BLaER1 (cell line): ENCODE data around the gene TRIM67.
A peak's percentile ranks its signal among the peaks of the same experiment; 100 is the strongest.

Source experiments
- H3K27ac ChIP-seq: shearing (Covaris generic); formaldehyde crosslinking; 2 replicates; pipeline ENCODE4 v1.8.1; 2022
- H3K27me3 ChIP-seq: shearing (Covaris generic); formaldehyde crosslinking; 2 replicates; pipeline ENCODE4 v1.8.1; 2022
- H3K36me3 ChIP-seq: shearing (Covaris generic); formaldehyde crosslinking; 2 replicates; pipeline ENCODE4 v1.8.1; 2022
- H3K4me1 ChIP-seq: shearing (Covaris generic); formaldehyde crosslinking; 2 replicates; pipeline ENCODE4 v1.8.1; 2022
- H3K4me2 ChIP-seq: shearing (Covaris generic); formaldehyde crosslinking; 2 replicates; pipeline ENCODE4 v1.8.1; 2022
- H3K4me3 ChIP-seq: shearing (Covaris generic); formaldehyde crosslinking; 2 replicates; pipeline ENCODE4 v1.8.1; 2022
- H3K9ac ChIP-seq: shearing (Covaris generic); formaldehyde crosslinking; 2 replicates; pipeline ENCODE4 v1.8.1; 2022
- H3K9me3 ChIP-seq: shearing (Covaris generic); formaldehyde crosslinking; 2 replicates; pipeline ENCODE4 v1.8.1; 2022
- H4K20me1 ChIP-seq: shearing (Covaris generic); formaldehyde crosslinking; 2 replicates; pipeline ENCODE4 v1.8.1; 2022
- Cebpa-rat ChIP-seq: shearing (Covaris generic); IDR thresholded peaks from 2 replicates; pipeline ENCODE4 v1.8.1; 2022

The TRIM67 gene

DNA sequence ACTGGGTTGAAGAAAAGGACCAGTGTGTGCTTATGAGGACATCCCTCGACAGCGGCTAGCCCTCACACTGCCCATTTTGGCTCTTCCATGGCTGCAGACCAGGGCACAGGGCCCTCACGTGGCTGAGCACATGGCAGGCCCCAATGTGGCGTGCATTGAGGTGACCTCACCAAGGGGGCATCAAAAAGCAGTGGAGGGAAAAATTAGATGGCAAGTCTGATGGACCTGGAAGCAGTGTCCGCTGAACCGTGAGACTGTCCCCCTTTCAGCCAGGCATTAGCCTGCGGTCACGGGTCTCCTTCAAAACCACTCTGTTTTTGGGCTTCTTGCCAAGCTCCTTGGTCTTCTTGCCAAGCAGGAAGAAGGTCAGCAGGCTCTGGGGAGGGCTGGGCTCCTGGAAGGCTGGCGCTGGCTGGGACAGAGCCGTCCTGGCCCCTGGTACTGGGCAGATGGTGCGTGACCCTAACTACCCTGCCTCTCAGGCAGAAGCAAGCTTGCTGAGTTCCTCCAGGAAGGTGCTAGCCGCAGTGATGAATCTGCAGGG is 30.8 kb downstream of the TRIM67 start:
- Histone ChIP-seq H3K4me2 (peak overlapping the region; percentile 43), H3K9ac (no peak overlapping the region), H3K36me3 (no peaks in the 10 kb centered on the region), H4K20me1 (no peaks in the 10 kb centered on the region), H3K9me3 (peaks cover 5% of the 10 kb centered on the region), H3K27me3 (no peaks in the 10 kb centered on the region), H3K4me3 (no peak overlapping the region), H3K27ac (no peak overlapping the region), H3K4me1 (peaks cover 34% of the 10 kb centered on the region)
- no peak for TF ChIP-seq Cebpa-rat

GRCh38 chr1:231193710-231194340 is 32.0 kb downstream of the TRIM67 start:
- H3K4me2 ChIP-seq: no peak overlapping the region
- no peaks in the 10 kb centered on the region for H4K20me1 ChIP-seq
- no peak for TF ChIP-seq Cebpa-rat
- H3K4me3 ChIP-seq: no peak overlapping the region
- no peaks in the 10 kb centered on the region for H3K27me3 ChIP-seq
- H3K4me1 ChIP-seq: peaks cover 34% of the 10 kb centered on the region
- H3K9me3 ChIP-seq: peaks cover 5% of the 10 kb centered on the region
- no peaks in the 10 kb centered on the region for H3K36me3 ChIP-seq
- H3K9ac ChIP-seq: no peak overlapping the region
- H3K27ac ChIP-seq: no peak overlapping the region

GRCh38 chr1:231194476-231194842 is 32.6 kb downstream of the TRIM67 start:
- H3K4me2 ChIP-seq: no peak overlapping the region
- H3K27me3 ChIP-seq: no peaks in the 10 kb centered on the region
- H3K36me3 ChIP-seq: no peaks in the 10 kb centered on the region
- no peak overlapping the region for H3K9ac ChIP-seq
- peaks cover 4% of the 10 kb centered on the region for H3K9me3 ChIP-seq
- no peak overlapping the region for H3K4me3 ChIP-seq
- no peak for TF ChIP-seq Cebpa-rat
- no peaks in the 10 kb centered on the region for H4K20me1 ChIP-seq
- peaks cover 34% of the 10 kb centered on the region for H3K4me1 ChIP-seq
- no peak overlapping the region for H3K27ac ChIP-seq

GRCh38 chr1:231194843-231195516 is 33.1 kb downstream of the TRIM67 start:
- peak overlapping the region; percentile 51 for H3K4me2 ChIP-seq
- H3K36me3 ChIP-seq: no peaks in the 10 kb centered on the region
- H3K4me1 ChIP-seq: peaks cover 34% of the 10 kb centered on the region
- H3K27me3 ChIP-seq: no peaks in the 10 kb centered on the region
- no peak overlapping the region for H3K27ac ChIP-seq
- H3K9me3 ChIP-seq: no peaks in the 10 kb centered on the region
- TF ChIP-seq Cebpa-rat: no peak
- H4K20me1 ChIP-seq: no peaks in the 10 kb centered on the region
- no peak overlapping the region for H3K4me3 ChIP-seq
- H3K9ac ChIP-seq: no peak overlapping the region

DNA sequence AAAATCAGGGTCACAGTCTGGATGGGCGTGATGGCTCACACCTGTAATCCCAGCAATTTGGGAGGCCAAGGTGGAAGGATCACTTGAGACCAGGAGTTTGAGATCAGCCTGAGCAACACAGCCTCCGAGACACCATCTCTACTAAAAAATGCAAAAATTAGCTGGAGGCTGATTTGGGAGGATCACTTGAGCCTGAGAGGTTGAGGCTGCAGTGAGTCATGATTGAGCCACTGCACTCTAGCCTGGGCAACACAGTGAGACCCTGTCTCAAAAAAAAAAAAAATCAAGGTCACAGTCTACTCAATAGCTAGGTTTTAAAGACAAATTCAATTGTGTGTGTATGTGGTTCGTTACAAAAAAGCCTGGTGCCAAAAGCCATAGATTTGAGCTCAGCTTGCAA is 34.4 kb downstream of the TRIM67 start:
- Histone ChIP-seq H3K36me3 (no peaks in the 10 kb centered on the region), H3K4me3 (no peak overlapping the region), H3K27me3 (no peaks in the 10 kb centered on the region), H3K9me3 (no peaks in the 10 kb centered on the region), H3K9ac (no peak overlapping the region), H3K4me2 (peak overlapping the region; percentile 51; the same call in 1 of the 2 replicates), H3K27ac (no peak overlapping the region), H3K4me1 (peaks cover 34% of the 10 kb centered on the region), H4K20me1 (no peaks in the 10 kb centered on the region)
- no peak for TF ChIP-seq Cebpa-rat

DNA sequence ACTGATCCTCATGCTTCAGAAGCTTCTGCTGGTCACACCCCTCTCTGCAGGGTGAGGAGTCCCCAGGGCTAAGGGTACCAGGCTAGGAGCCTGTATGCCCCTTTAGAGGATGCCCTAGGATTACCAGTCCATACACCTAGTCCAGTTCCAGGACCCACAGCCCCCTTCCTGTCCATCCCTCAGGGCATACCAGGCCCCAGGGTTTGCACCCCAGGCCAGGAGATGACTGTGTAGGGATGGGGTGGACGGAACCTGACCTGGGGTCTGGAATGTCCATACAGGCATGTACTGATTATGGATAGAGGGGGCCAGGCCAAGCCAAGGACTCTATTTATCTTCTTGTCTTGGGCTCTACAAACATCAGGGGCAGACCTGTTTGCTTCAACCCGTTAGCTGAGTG is 34.9 kb downstream of the TRIM67 start:
- H3K9me3 ChIP-seq: no peaks in the 10 kb centered on the region
- H3K4me2 ChIP-seq: no peak overlapping the region
- no peak overlapping the region for H3K4me3 ChIP-seq
- H3K27ac ChIP-seq: no peak overlapping the region
- peaks cover 38% of the 10 kb centered on the region for H3K4me1 ChIP-seq
- no peaks in the 10 kb centered on the region for H3K36me3 ChIP-seq
- H4K20me1 ChIP-seq: no peaks in the 10 kb centered on the region
- TF ChIP-seq Cebpa-rat: no peak
- no peaks in the 10 kb centered on the region for H3K27me3 ChIP-seq
- no peak overlapping the region for H3K9ac ChIP-seq

DNA sequence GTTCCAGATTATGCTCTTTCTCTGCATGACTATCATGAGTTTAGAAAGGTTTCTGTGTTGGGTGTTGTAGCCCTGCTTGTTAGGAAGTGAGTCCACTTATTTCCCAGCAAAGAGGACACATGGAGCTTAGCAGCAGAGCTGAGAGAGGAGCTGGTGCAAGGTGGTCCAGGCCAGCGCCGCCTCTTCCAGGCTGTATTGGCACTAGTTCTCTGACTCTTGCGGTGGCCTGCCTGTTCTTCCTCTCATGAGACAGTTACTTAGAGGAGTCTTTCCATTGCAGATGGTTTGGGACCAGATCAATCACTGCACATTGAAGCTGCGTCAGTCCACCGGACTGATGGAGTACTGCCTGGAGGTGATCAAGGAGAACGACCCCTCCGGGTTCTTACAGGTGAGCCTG is 38.0 kb downstream of the TRIM67 start:
- H3K4me3 ChIP-seq: no peak overlapping the region
- H3K4me2 ChIP-seq: no peak overlapping the region
- TF ChIP-seq Cebpa-rat: no peak
- H3K9me3 ChIP-seq: no peaks in the 10 kb centered on the region
- no peak overlapping the region for H3K9ac ChIP-seq
- no peak overlapping the region for H3K27ac ChIP-seq
- H4K20me1 ChIP-seq: no peaks in the 10 kb centered on the region
- no peaks in the 10 kb centered on the region for H3K27me3 ChIP-seq
- H3K36me3 ChIP-seq: no peaks in the 10 kb centered on the region
- peaks cover 24% of the 10 kb centered on the region for H3K4me1 ChIP-seq

- Histone ChIP-seq H3K9ac (no peak overlapping the region), H3K27me3 (no peaks in the 10 kb centered on the region), H3K4me2 (no peak overlapping the region)
Observed at GRCh38 chr1:231200388-231201031, 38.7 kb downstream of the TRIM67 start.

DNA sequence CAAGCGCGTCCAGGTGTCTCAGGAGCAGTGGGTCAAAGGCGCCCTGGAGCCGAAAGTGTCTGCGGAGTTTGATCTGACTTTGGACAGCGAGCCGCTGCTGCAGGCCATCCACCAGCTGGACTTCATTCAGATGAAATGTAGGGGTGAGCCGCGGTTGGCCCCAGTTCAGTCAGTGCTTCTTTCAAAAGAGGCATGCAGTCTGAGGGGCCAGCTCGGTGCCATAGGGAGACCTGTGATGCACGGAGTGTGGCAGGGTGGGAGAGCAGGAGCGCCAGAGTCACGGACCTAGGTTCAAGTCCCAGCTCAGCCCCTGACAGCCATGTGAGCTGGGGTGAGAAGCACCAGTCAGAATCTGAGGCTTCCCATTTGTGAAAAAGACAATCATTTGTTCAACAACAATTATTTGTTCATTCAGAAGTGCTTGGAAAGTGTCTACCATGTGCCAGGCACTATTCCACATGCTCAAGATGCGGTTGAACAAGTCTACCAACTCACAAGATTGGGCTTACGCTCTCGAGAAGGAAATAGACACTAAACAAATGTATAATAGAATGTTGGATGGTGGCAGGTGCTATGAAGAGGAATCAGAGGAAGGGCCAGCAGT is 39.6 kb downstream of the TRIM67 start:
- Histone ChIP-seq H3K27me3 (no peaks in the 10 kb centered on the region), H3K27ac (no peak overlapping the region), H3K4me1 (peaks cover 12% of the 10 kb centered on the region; the same call in 1 of the 2 replicates), H3K9ac (no peak overlapping the region), H3K4me2 (no peak overlapping the region), H3K4me3 (no peak overlapping the region), H4K20me1 (no peaks in the 10 kb centered on the region), H3K36me3 (no peaks in the 10 kb centered on the region), H3K9me3 (no peaks in the 10 kb centered on the region)
- TF ChIP-seq Cebpa-rat: no peak

More at GRCh38 chr1:231200388-231201031, 38.7 kb downstream of the TRIM67 start:
- H4K20me1 ChIP-seq: no peaks in the 10 kb centered on the region
- no peak overlapping the region for H3K27ac ChIP-seq
- H3K4me1 ChIP-seq: peaks cover 18% of the 10 kb centered on the region
- TF ChIP-seq Cebpa-rat: no peak
- H3K9me3 ChIP-seq: no peaks in the 10 kb centered on the region
- no peaks in the 10 kb centered on the region for H3K36me3 ChIP-seq
- H3K4me3 ChIP-seq: no peak overlapping the region
